Activated CD4-positive, CD25-positive, alpha-beta regulatory T cell treated with anti-CD3 and anti-CD28 coated beads, Interleukin-2, amount 50 U/mL, for 72 hours (primary cell): ENCODE results near the gene OR5H6.
"Not testable (repeated sequence)": the region's sequence is repeated elsewhere in the genome, so short reads cannot be mapped to it uniquely, and the experiment has no call there.

Experiments used
- DNase-seq: peaks from one replicate; pipeline ENCODE4 v3.0.0; 2021

OR5H6 gene

DNA sequence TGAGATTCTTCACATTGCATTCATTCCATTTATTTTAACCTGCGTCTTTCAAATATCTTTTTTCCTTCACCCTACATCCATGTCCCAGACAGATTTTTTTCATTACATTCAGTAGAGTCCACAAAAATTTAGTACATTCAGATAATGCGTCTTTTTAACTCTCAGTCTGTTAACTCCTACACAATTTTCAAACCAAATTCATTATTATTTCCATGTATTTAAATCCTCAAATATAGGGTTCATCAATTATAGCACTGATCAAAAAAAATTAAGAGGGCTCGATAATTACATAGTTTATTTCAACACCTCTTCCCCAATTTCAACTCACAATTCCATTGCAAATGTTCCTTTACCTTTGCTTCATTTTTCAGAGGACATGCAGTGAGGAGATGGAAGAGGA lies at the start of gene OR5H6:
OR5H6 (plus strand) TSS at position 301 of the 400 bp plus-strand sequence; CDS start at position 390, 89 bp downstream.
- no peak for DNase-seq

DNA sequence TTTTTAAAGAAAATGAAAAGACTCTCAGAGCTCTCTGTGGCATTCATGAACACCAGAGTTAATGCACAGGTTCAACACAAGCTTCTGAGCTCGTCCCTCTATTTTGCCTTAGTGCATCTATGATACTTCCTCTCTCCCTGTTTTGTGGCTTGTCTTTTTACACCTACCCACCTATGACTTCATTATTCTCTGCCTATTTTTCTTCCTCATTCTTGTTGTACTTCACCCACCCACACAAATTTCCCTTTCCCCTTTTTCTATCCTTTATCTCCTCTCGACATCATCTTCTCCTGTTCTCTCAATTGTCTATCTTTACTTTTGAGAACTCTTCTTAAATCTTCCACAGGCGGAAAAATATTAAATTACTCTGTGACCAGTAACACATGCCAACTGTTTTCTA lies 49.0 kb upstream of the OR5H6 start:
- no peak for DNase-seq

DNA sequence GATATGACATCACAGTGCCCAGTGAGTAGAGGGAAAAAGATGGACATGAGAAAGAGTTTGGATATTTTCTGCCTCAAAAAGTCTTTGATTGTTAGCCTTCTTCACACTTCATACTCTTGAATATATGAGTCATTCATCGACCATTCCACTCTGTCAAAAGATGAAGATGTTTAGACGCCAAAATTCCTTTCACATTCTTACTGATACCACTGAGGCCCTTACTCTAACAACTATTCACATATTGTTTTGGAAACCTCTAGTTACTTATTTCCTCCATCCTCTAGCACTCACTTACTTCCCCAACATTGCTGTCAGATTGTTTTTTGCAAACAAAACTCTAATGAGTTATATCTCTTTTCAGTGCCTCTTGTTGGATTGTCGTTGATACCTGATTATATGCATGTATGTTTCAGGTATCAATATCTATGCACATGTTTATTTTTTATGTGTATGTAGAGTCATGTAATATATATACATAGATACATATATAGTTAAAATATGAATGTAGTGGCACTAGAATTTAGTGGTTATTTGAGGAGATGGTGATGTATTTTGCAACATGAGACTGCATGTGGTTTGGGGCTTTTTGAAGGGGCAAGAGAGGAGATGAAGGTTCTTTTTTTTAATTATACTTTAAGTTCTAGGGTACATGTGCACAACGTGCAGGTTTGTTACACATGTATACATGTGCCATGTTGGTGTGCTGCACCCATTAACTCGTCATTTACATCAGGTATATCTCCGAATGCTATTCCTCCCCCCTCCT lies 40.0 kb upstream of the OR5H6 start:
- no peak for DNase-seq

DNA sequence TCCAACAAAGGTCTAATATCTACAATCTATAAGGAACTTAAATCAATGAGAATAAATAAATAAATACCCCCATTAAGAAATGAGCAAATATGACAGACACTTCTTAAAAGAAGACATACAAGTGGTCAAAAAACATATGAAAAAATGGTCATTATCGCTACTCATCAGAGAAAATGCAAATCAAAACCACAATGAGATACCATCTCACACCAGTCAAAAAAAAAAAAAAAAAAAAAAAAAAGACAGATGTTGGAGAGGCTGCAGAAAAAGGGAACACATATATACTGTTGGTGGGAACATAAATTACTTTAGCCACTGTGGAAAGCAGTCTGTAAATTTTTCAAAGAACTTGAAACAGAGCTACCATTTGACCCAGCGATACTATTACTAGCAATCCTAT lies 31.6 kb upstream of the OR5H6 start:
- no peak for DNase-seq

DNA sequence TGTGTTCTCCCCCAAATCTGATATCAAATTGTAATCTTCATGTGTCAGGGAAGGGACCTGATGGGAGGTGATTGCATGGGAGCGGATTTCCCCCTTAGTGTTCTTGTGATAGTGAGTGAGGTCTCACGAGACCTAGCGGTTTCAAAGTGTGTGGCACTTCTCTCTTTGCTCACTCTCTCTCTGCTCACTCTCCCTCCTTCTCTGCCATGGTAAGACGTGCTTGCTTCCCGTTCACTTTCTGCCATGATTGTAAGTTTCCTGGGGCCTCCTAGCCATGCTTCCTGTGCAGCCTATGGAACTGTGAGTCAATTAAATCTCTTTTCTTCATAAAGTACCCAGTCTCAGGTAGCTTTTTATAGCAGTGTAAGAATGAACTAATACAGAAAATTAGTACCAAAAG lies 30.6 kb upstream of the OR5H6 start:
- DNase-seq = no peak

DNA sequence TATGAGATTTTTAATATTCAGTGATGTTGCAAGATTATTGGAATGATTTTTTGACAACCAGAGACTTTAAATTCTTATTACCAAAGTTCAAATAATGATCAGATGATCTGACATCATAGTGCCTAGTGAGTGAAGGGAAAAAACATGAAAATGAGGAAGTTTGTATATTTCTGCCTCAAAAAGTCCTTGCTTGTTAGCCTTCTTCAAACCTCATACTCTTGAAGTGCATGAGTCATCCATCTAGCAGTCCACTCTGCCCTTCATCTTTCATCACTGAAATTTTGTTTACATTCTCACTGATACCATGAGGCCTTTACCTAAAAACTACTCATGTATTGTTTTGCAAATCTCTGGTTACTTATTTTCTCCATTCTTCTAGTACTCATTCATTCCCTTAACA lies 23.9 kb upstream of the OR5H6 start:
- no peak for DNase-seq

DNA sequence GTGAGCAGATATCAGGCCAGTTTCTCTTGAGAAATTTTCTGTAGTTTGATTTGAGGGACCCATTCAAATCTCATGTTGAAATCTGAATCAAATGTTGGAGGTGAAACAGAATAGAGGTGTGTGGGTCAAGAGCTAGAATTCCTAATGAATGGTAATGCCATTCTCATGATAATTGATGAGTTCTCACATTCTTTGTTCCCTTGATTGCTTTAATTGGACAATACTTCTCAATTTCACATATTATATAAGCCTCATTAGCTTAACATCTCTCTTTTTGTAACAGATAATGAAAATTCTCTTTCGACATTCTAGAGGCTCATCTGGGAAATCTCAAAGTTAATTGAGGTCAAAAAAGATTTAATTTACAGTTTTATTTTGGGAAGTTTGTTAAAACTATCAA lies 21.9 kb upstream of the OR5H6 start:
- no peak for DNase-seq

DNA sequence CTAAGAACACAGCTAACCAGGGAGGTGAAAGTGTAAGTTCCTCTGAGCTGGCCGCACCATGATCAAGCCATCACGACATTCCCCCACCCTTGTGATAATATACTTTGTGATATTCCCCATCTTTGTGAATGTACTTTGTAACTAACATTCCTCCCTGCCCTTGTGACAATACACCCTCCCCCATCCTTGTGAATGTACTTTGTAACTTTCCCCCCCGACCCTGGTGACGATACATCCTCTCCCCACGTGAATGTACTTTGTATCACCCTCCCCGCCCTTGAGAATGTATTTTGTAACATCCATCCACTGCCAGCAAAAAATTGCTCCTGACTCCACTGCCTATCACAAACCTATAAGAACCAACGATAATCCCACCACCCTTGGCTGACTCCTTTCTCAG lies 20.2 kb upstream of the OR5H6 start:
- DNase-seq = no peak

DNA sequence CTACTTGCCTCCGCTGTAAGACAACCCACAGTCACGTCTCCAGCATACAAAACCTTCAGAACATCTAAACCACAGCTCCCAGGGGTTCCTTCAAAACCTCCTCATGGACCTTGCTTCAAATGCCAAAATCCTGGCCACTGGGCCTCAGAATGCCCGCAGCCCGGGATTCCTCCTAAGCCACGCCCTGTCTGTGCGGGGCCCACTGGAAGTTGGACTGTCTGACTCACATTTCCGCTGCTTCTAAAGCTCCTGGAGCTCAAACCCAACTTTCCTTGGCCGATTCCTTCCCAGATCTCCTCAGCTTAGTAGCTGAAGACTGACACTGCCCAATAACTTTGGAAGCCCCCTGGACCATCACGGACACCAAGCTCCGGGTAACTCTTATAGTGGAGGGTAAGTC lies 17.9 kb upstream of the OR5H6 start:
- no peak for DNase-seq

DNA sequence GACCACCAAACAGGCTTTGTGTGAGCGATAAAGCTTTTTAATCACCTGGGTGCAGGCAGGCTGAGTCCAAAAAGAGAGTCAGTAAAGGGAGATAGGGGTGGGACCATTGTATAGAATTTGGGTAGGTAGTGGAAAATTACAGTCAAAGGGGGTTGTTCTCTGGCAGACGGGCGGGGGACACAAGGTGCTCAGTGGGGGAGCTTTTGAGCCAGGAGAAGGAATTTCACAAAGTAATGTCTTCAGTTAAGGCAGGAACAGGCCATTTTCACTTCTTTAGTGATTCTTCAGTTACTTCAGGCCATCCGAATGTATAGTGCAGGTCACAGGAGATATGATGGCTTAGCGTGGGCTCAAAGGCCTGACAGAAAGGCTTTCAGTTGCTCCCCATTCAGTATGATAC lies 8.0 kb upstream of the OR5H6 start:
- not testable (repeated sequence) for DNase-seq

DNA sequence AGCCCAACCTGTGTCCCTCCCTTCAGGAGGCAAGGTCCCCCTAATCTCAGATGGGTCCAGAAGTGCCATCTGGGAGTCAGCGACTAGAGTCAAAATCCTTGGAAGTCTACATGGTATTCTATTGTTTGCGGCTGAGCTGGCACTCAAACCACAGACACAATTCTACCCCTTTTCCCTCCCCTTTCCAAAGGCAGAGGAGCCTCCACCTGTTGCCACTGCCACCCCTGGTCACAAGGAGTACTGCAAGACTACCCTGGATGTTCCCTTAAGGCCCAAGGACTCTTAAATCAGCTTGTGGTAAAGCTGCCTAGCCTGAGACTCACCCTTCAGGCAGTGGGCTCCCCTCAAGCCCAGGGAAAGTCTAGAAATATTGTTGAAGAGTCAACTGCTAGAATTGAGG lies 4.3 kb upstream of the OR5H6 start:
- no peak for DNase-seq

DNA sequence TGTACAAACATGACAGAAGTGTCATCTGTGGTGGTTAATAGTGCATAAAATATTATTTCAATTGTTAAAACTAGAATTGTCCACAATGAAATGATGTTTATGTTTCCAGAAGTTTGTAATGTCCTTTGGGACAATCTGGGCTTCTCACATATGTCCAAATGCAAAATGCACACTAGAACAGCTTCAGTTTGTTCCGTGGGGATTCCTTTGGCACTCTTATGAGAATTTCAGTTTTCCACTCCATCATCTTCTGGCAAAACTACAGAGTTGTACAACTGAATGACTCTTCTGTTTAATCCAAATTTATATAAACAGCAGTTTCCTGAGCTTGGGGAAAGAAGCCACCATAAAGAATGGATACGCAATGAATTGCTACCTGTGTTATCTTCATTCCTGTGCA lies 2.0 kb upstream of the OR5H6 start:
- no peak for DNase-seq

DNA sequence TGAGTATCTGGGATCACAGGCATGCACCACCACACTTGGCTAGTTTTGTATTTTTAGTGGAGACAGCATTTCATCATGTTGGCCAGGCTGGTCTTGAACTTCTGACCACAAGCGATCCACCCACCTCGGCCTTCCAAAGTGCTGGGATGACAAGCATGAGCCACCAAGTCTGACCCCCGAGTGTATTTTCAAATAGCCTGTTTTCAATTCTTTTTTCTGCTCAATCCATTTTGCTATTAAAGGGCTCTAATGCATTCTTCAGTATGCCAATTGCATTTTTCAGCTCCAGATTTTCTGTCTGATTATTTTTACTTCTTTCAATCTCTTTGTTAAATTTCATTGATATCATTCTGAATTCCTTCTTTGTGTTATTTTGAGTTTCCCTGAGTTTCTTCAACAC lies 5.8 kb downstream of the OR5H6 start:
- DNase-seq = no peak

DNA sequence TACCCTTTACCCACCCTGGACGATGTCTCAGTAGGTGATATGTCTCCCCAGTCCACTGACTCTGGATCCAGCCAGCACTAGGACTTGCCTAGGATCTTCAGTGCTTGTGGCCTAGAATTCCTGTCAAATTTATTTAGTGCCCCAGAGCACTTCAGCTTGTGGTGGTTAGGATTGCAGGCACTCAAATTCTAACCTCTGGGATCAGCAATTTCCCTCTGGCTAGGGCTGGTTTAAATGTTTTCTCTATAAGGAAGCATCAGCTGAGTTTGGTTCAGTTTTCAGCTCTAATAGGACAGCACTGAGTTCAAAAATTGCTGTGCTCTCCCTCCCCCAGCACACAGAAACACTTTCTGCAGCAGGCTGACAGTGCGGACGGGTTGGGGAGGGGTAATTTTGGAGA lies 8.1 kb downstream of the OR5H6 start:
- no peak for DNase-seq

DNA sequence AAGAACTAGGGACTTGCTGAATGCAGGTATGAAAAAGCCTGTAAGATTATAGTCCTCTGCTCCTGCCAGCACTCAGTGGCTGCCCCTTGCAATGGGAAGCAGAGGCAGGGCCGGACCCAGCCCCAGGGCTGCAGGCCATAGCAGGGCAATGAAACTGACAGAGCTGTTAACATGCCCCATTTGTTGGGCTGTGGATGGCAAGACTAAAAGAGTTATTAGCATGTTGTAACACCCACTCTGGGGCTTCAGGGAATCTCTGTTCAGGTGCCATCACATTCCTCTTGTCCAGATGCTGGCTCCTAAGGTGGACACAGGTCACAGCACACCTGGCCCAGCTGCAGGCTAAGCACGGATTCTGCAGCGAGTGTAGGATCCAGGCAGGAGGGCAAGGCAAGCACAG lies 10.9 kb downstream of the OR5H6 start:
- DNase-seq = no peak

DNA sequence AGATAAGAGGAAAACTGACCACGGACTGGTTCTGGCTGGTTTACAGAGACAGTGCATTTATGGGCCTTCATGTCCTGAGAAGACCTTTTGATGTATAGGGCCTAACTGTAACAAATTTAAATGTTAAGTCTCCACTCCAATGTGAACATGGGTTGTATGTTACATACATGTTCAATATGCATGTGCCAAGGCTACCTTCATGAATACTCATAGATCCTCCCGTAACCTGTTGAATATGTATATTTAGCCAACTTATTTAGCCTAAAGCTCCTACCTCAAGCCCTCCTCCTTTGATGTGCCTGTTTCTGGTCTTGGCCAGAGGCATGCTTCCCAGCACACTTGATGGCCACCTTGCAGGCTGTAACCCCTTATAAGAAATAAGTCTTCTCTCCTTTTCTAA lies 18.2 kb downstream of the OR5H6 start, which contains the start of gene OR5H2:
OR5H2 (plus strand) TSS at position 301 of the 400 bp plus-strand sequence. CDS start 398 bp downstream, outside the sequence.
- no peak for DNase-seq

DNA sequence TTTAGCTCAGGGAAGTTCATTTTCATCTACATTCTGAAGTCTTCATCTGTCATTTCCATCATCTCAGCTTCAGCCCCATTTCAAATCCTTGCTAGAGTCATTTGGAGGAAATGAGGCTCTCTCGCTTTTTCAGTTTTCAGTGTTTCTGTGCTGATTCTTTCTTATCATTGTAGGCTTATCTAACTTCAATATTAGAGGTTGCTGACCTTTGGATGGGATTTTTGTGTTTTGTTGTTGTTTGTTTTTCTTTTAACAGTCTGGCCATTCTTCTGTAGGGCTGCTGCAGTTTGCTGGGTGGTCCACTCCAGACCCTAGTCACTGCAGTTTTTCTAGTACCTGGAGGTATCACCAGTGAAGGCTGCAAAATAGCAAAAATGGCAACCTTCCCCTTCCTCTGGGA lies 26.9 kb downstream of the OR5H6 start:
- DNase-seq = no peak

DNA sequence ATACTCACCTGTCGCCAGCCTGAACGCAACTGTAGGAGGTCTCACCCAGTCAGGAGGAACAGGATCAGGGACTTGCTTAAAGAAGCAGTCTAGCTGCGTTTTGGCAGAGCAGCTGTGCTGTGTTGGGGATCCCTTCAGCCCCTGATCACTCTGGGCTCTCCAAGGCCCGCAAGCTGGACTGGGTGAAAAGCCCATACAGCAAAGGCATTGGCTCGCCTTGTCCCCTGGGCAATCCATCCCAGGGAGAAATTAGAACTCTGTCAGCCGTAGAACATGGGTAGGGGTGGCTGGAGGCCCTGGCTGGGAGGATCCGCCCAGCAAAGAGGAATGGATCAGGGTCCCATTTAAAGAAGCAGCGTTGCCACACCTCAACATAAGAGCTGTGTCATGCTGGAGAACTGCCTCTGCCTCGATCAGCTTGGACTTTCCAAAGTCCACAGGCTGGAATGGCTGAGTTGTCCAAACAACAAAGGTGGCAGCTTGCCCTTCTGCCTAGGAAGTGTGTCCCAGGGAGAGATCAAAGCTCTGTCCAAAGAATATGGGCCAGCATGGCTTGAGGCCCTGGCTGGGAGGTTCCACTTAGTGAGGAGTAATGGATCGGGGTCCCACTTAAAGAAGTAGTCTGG lies 27.4 kb downstream of the OR5H6 start:
- DNase-seq = no peak
